ENCODE data around the gene RGL4. TPM values are rescaled to one million over a fixed set of nuclear protein-coding genes. Genes with fewer than 3 reads are reported as not detected.

The RGL4 gene
- total RNA-seq, 2 donors from 2014 or later: not detected

DNA sequence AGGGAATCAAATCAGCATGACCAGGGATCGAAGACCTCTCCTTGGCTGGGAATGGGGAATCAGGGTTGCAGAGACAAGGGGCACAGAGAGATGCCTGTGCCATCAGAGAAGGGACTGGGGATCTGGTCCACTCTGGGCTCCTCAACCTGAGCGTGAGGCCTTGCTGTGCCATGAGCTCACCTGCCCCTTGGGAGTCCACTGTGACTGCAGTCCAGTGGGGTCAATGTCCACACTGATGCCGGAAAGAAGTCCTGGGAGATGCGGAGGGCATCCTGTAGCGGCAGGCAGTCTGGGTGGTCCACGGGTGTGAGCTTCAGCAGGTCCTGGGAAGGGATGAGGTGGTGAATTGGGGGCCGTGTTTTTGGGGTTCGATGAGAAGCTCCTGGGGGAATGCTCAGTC, 7.3 kb upstream of the RGL4 start:
- Histone ChIP-seq H3K27ac (no peak overlapping the region), H3K27me3 (no peaks in the 10 kb centered on the region), H3K4me3 (no peak overlapping the region), H3K36me3 (replicated peaks in 1 of 2; ENCODE audit: insufficient read depth in 1 of 2, low read depth in 2 of 2) (no peaks in the 10 kb centered on the region), H3K9me3 (no peaks in the 10 kb centered on the region), H3K4me1 (no peaks in the 10 kb centered on the region)
- intact Hi-C loops (cut with DNase I): no loop called here
- TF ChIP-seq POLR2A (IDR thresholded peaks at IDR 0.05) (no peak), CTCF (IDR thresholded peaks at IDR 0.05) (no peak)
- ATAC-seq (no peak), DNase-seq (no peak)
- 91 to 99% methylated on average over 7 to 8 of the region's 8 CpGs for WGBS, 2 donors

GRCh38 chr22:23684026-23684425, 6.8 kb upstream of the RGL4 start:
- Histone ChIP-seq H3K4me3 (no peak overlapping the region), H3K27ac (no peak overlapping the region), H3K9me3 (no peaks in the 10 kb centered on the region), H3K4me1 (no peaks in the 10 kb centered on the region), H3K36me3 (replicated peaks in 1 of 2; ENCODE audit: insufficient read depth in 1 of 2, low read depth in 2 of 2) (no peaks in the 10 kb centered on the region), H3K27me3 (no peaks in the 10 kb centered on the region)
- ATAC-seq (no peak), DNase-seq (no peak)
- 73 to 100% methylated on average over 4 to 6 of the region's 6 CpGs for WGBS, 2 donors
- intact Hi-C loops (cut with DNase I): no loop called here
- no peak for TF ChIP-seq CTCF (IDR thresholded peaks at IDR 0.05)
- no peak for TF ChIP-seq POLR2A (IDR thresholded peaks at IDR 0.05)

- no peak for TF ChIP-seq POLR2A (IDR thresholded peaks at IDR 0.05)
- TF ChIP-seq CTCF (IDR thresholded peaks at IDR 0.05): no peak
- ATAC-seq (no peak), DNase-seq (no peak)
- Histone ChIP-seq H3K27ac (no peak overlapping the region), H3K27me3 (no peaks in the 10 kb centered on the region), H3K36me3 (replicated peaks in 1 of 2; ENCODE audit: insufficient read depth in 1 of 2, low read depth in 2 of 2) (no peaks in the 10 kb centered on the region), H3K4me1 (no peaks in the 10 kb centered on the region), H3K9me3 (no peaks in the 10 kb centered on the region), H3K4me3 (no peak overlapping the region)
- WGBS, 2 donors: 89 to 100% methylated on average over 7 to 8 of the region's 8 CpGs
- intact Hi-C loops (cut with DNase I): no loop called here
Observed at GRCh38 chr22:23684561-23685031, 6.2 kb upstream of the RGL4 start.

GRCh38 chr22:23685205-23685784, 5.5 kb upstream of the RGL4 start:
- Histone ChIP-seq H3K9me3 (no peaks in the 10 kb centered on the region), H3K27me3 (no peaks in the 10 kb centered on the region), H3K4me3 (no peak overlapping the region), H3K36me3 (replicated peaks in 1 of 2; ENCODE audit: insufficient read depth in 1 of 2, low read depth in 2 of 2) (no peaks in the 10 kb centered on the region), H3K4me1 (no peaks in the 10 kb centered on the region), H3K27ac (no peak overlapping the region)
- intact Hi-C loops (cut with DNase I): no loop called here
- WGBS, 2 donors: 89% methylated on average over 5 of the region's 5 CpGs; no CpG with 5 or more reads in 1 of the 2 donors
- no peak for TF ChIP-seq CTCF (IDR thresholded peaks at IDR 0.05)
- TF ChIP-seq POLR2A (IDR thresholded peaks at IDR 0.05): no peak
- ATAC-seq (no peak), DNase-seq (peak in 1 of 4 donors; percentile 8)

- intact Hi-C loops (cut with DNase I): no loop called here
- Histone ChIP-seq H3K27ac (no peak overlapping the region), H3K4me3 (no peak overlapping the region), H3K4me1 (no peaks in the 10 kb centered on the region), H3K9me3 (no peaks in the 10 kb centered on the region), H3K36me3 (replicated peaks in 1 of 2; ENCODE audit: insufficient read depth in 1 of 2, low read depth in 2 of 2) (no peaks in the 10 kb centered on the region), H3K27me3 (no peaks in the 10 kb centered on the region)
- no peak for DNase-seq
- no peak for TF ChIP-seq CTCF (IDR thresholded peaks at IDR 0.05)
- TF ChIP-seq POLR2A (IDR thresholded peaks at IDR 0.05): no peak
- ATAC-seq: no peak
- 81 to 86% methylated on average over 7 of the region's 7 CpGs for WGBS, 2 donors
Observed at GRCh38 chr22:23686416-23687024, 4.3 kb upstream of the RGL4 start.
